Measurements from ENCODE around the gene STXBP6.
"Not testable (repeated sequence)": the region's sequence is repeated elsewhere in the genome, so short reads cannot be mapped to it uniquely, and the experiment has no call there.

GRCh38 chr14:24936773-24937172, 113.2 kb downstream of the STXBP6 start:
- not testable (repeated sequence) for TF ChIP-seq CREB5 (CRISPR knock-in tag; IDR thresholded peaks at IDR 0.05; ENCODE audit: low read depth); ZNF70 (CRISPR knock-in tag; IDR thresholded peaks at IDR 0.05); PATZ1 (CRISPR knock-in tag; IDR thresholded peaks at IDR 0.05; ENCODE audit: borderline replicate concordance)
